ENCODE measurements around the gene SELL. TPM values are rescaled to one million over a fixed set of nuclear protein-coding genes. Genes with fewer than 3 reads are reported as not detected.

SELL gene
- total RNA-seq, 3 donors from 2014 or later, result 0.78 to 2.5 (median 0.92) TPM

- TF ChIP-seq CTCF (IDR thresholded peaks at IDR 0.05), result no peak
- Histone ChIP-seq H3K4me3 (no peak overlapping the region), H3K9me3 (no peaks in the 10 kb centered on the region), H3K4me1 (ENCODE audit: low read depth) (no peaks in the 10 kb centered on the region), H3K36me3 (ENCODE audit: low read depth) (no peaks in the 10 kb centered on the region)
- ATAC-seq, result no peak
- DNase-seq, result no peak
- intact Hi-C loops (cut with DNase I, micrococcal nuclease), result no loop called here
These were observed 60.4 kb downstream of the SELL start for GRCh38 chr1:169651035-169651434.

GRCh38 chr1:169650551-169650950 is 60.9 kb downstream of the SELL start:
- DNase-seq (no peak), ATAC-seq (no peak)
- H3K4me1 ChIP-seq (ENCODE audit: low read depth), result no peaks in the 10 kb centered on the region
- H3K9me3 ChIP-seq, result no peaks in the 10 kb centered on the region
- H3K36me3 ChIP-seq (ENCODE audit: low read depth), result no peaks in the 10 kb centered on the region
- no peak for TF ChIP-seq CTCF (IDR thresholded peaks at IDR 0.05)
- intact Hi-C loops (cut with DNase I, micrococcal nuclease), result no loop called here
- no peak overlapping the region for H3K4me3 ChIP-seq

- intact Hi-C loops (cut with DNase I, micrococcal nuclease), result no loop called here
- no peak for ATAC-seq
- no peak for TF ChIP-seq CTCF (IDR thresholded peaks at IDR 0.05)
- Histone ChIP-seq H3K4me1 (ENCODE audit: low read depth) (no peaks in the 10 kb centered on the region), H3K9me3 (no peaks in the 10 kb centered on the region), H3K36me3 (ENCODE audit: low read depth) (no peaks in the 10 kb centered on the region), H3K4me3 (no peak overlapping the region)
- no peak for DNase-seq
These were observed 62.7 kb downstream of the SELL start for GRCh38 chr1:169648709-169649108.

GRCh38 chr1:169648187-169648586 is 63.2 kb downstream of the SELL start:
- H3K4me3 ChIP-seq, result no peak overlapping the region
- TF ChIP-seq CTCF (IDR thresholded peaks at IDR 0.05), result no peak
- ATAC-seq (no peak), DNase-seq (no peak)
- H3K9me3 ChIP-seq, result no peaks in the 10 kb centered on the region
- H3K4me1 ChIP-seq (ENCODE audit: low read depth), result no peaks in the 10 kb centered on the region
- no peaks in the 10 kb centered on the region for H3K36me3 ChIP-seq (ENCODE audit: low read depth)
- intact Hi-C loops (cut with DNase I, micrococcal nuclease), result no loop called here

GRCh38 chr1:169647512-169647911 is 63.9 kb downstream of the SELL start:
- no peaks in the 10 kb centered on the region for H3K4me1 ChIP-seq (ENCODE audit: low read depth)
- DNase-seq, result no peak
- H3K4me3 ChIP-seq, result no peak overlapping the region
- intact Hi-C loops (cut with DNase I, micrococcal nuclease), result no loop called here
- no peak for ATAC-seq
- no peak for TF ChIP-seq CTCF (IDR thresholded peaks at IDR 0.05)
- no peaks in the 10 kb centered on the region for H3K9me3 ChIP-seq
- H3K36me3 ChIP-seq (ENCODE audit: low read depth), result no peaks in the 10 kb centered on the region

GRCh38 chr1:169644297-169644696 is 67.1 kb downstream of the SELL start:
- H3K4me1 ChIP-seq (ENCODE audit: low read depth), result no peaks in the 10 kb centered on the region
- intact Hi-C loops (cut with DNase I, micrococcal nuclease), result no loop called here
- no peaks in the 10 kb centered on the region for H3K36me3 ChIP-seq (ENCODE audit: low read depth)
- no peak overlapping the region for H3K4me3 ChIP-seq
- DNase-seq (no peak), ATAC-seq (no peak)
- no peaks in the 10 kb centered on the region for H3K9me3 ChIP-seq
- TF ChIP-seq CTCF (IDR thresholded peaks at IDR 0.05), result no peak
